H9 (cell line): Measurements from ENCODE around the gene SH3RF3. TPM values are rescaled to one million over a fixed set of nuclear protein-coding genes. Genes with fewer than 3 reads are reported as not detected.

Experiments
- DNase-seq: peaks from one replicate; pipeline ENCODE4 v3.0.0-alpha.2; 2017
- H2AFZ ChIP-seq: one replicate; pipeline ENCODE4 v1.6.1; 2013; ENCODE audit warnings: mild to moderate bottlenecking, low read length, control low read depth, moderate library complexity
- H2AK5ac ChIP-seq: 2 replicates; pipeline ENCODE4 v1.6.1; 2013; ENCODE audit warnings: low read length, control low read depth, mixed read lengths; ENCODE audit not compliant: insufficient read length
- H2BK120ac ChIP-seq: one replicate; pipeline ENCODE4 v1.6.1; 2013; ENCODE audit warnings: low read depth, mild to moderate bottlenecking, low read length, control low read depth, inconsistent platforms; ENCODE audit not compliant: poor library complexity, severe bottlenecking
- H2BK12ac ChIP-seq: 2 replicates; pipeline ENCODE4 v1.6.1; 2013; ENCODE audit warnings: low read length, control low read depth, mixed read lengths, low read depth; ENCODE audit not compliant: insufficient read length
- H2BK15ac ChIP-seq: 2 replicates; pipeline ENCODE4 v1.6.1; 2013; ENCODE audit warnings: low read depth, low read length, control low read depth
- H2BK20ac ChIP-seq: one replicate; pipeline ENCODE4 v1.6.1; 2013; ENCODE audit warnings: low read depth, mild to moderate bottlenecking, low read length, control low read depth, inconsistent platforms; ENCODE audit not compliant: poor library complexity, severe bottlenecking
- H2BK5ac ChIP-seq: 2 replicates; pipeline ENCODE4 v1.6.1; 2013; ENCODE audit warnings: low read length, control low read depth, mixed read lengths; ENCODE audit not compliant: insufficient read length
- H3K14ac ChIP-seq: 2 replicates; pipeline ENCODE4 v1.6.1; 2013; ENCODE audit warnings: low read length, control low read depth; ENCODE audit not compliant: insufficient read depth
- H3K18ac ChIP-seq: 2 replicates; pipeline ENCODE4 v1.6.1; 2013; ENCODE audit warnings: low read depth, mild to moderate bottlenecking, mixed read lengths, low read length, control low read depth; ENCODE audit not compliant: insufficient read length
- H3K23ac ChIP-seq: 2 replicates; pipeline ENCODE4 v1.6.1; 2013; ENCODE audit warnings: low read length, control low read depth, mixed read lengths, low read depth; ENCODE audit not compliant: insufficient read length
- H3K23me2 ChIP-seq: 2 replicates; pipeline ENCODE4 v1.6.1; 2013; ENCODE audit warnings: low read depth, mild to moderate bottlenecking, mixed read lengths, low read length, control low read depth; ENCODE audit not compliant: insufficient read length, poor library complexity, severe bottlenecking
- H3K27ac ChIP-seq: 2 replicates; pipeline ENCODE4 v1.5.1; 2013; ENCODE audit warnings: low read length, control low read depth, mixed read lengths, low read depth; ENCODE audit not compliant: insufficient read length
- H3K27me3 ChIP-seq: 2 replicates; pipeline ENCODE4 v1.6.1; 2013; ENCODE audit warnings: low read length, control low read depth, inconsistent platforms; ENCODE audit not compliant: insufficient read depth
- H3K4ac ChIP-seq: 2 replicates; pipeline ENCODE4 v1.6.1; 2013; ENCODE audit warnings: low read depth, mild to moderate bottlenecking, control low read depth, inconsistent platforms, low read length, moderate library complexity
- H3K4me1 ChIP-seq: 2 replicates; pipeline ENCODE4 v1.6.1; 2013; ENCODE audit warnings: low read length, control low read depth, inconsistent platforms; ENCODE audit not compliant: insufficient read depth
- H3K4me2 ChIP-seq: 2 replicates; pipeline ENCODE4 v1.6.1; 2013; ENCODE audit warnings: low read length, control low read depth, mixed read lengths; ENCODE audit not compliant: insufficient read length, insufficient read depth
- H3K56ac ChIP-seq: 2 replicates; pipeline ENCODE4 v1.6.1; 2013; ENCODE audit warnings: low read depth, mild to moderate bottlenecking, mixed read lengths, low read length, control low read depth; ENCODE audit not compliant: insufficient read length
- H3K79me1 ChIP-seq: 2 replicates; pipeline ENCODE4 v1.6.1; 2013; ENCODE audit warnings: low read depth, mild to moderate bottlenecking, moderate library complexity, low read length, control low read depth, inconsistent platforms; ENCODE audit not compliant: insufficient read depth, poor library complexity, severe bottlenecking
- H3K79me2 ChIP-seq: 2 replicates; pipeline ENCODE4 v1.6.1; 2013; ENCODE audit warnings: low read length, control low read depth, inconsistent platforms; ENCODE audit not compliant: insufficient read depth
- H3K9ac ChIP-seq: 2 replicates; pipeline ENCODE4 v1.6.1; 2013; ENCODE audit warnings: low read length, control low read depth, mixed read lengths; ENCODE audit not compliant: insufficient read length; ENCODE audit errors: extremely low read depth
- H3K9me3 ChIP-seq: one replicate; pipeline ENCODE4 v1.6.1; 2013; ENCODE audit warnings: low read depth, low read length, inconsistent platforms; ENCODE audit not compliant: control insufficient read depth
- H3T11ph ChIP-seq: one replicate; pipeline ENCODE4 v1.6.1; 2013; ENCODE audit warnings: mild to moderate bottlenecking, low read length, control low read depth, inconsistent platforms
- H4K20me1 ChIP-seq: one replicate; pipeline ENCODE4 v1.6.1; 2013; ENCODE audit not compliant: control insufficient read depth, insufficient read length, insufficient read depth
- H4K5ac ChIP-seq: 2 replicates; pipeline ENCODE4 v1.6.1; 2013; ENCODE audit warnings: low read depth, mild to moderate bottlenecking, mixed read lengths, low read length, control low read depth; ENCODE audit not compliant: insufficient read length
- H4K8ac ChIP-seq: replicated peaks from 2 replicates; pipeline ENCODE4 v1.6.1; 2013; ENCODE audit warnings: low read length, control low read depth, mixed read lengths, low read depth; ENCODE audit not compliant: insufficient read length
- H4K91ac ChIP-seq: 2 replicates; pipeline ENCODE4 v1.6.1; 2013; ENCODE audit warnings: low read depth, mild to moderate bottlenecking, moderate library complexity, mixed read lengths, low read length, control low read depth; ENCODE audit not compliant: insufficient read length
- H3K27ac Mint-ChIP-seq, 3 experiments: 2 replicates in 2 of 3; 3 replicates in 1 of 3; pipeline ENCODE4 v1.8.0; 2020 to 2021; ENCODE audit warnings: mixed read lengths in 3 of 3, mild to moderate bottlenecking in 1 of 3, moderate library complexity in 1 of 3
- H3K27me3 Mint-ChIP-seq: 2 replicates; pipeline ENCODE4 v1.8.0; 2021; ENCODE audit warnings: low read depth, mild to moderate bottlenecking, moderate library complexity, mixed read lengths
- H3K36me3 Mint-ChIP-seq, 3 experiments: 2 replicates in 2 of 3; 3 replicates in 1 of 3; pipeline ENCODE4 v1.8.0; 2020 to 2021; ENCODE audit warnings: low read depth in 3 of 3, mixed read lengths in 3 of 3; ENCODE audit not compliant: insufficient read depth in 1 of 3
- H3K4me1 Mint-ChIP-seq, 2 experiments: 2 replicates each; pipeline ENCODE4 v1.8.0; 2020; ENCODE audit warnings: mixed read lengths in 2 of 2
- H3K4me3 Mint-ChIP-seq, 2 experiments: 2 replicates in 1 of 2; 3 replicates in 1 of 2; pipeline ENCODE4 v1.8.0; 2020 to 2021; ENCODE audit warnings: mild to moderate bottlenecking in 2 of 2, mixed read lengths in 2 of 2, moderate library complexity in 1 of 2
- H3K9me3 Mint-ChIP-seq, 2 experiments: 2 replicates in 1 of 2; 3 replicates in 1 of 2; pipeline ENCODE4 v1.8.0; 2020; ENCODE audit warnings: mild to moderate bottlenecking in 2 of 2, mixed read lengths in 2 of 2, moderate library complexity in 1 of 2
- WGBS: extraction: QIAGEN DNeasy Blood & Tissue Kit; methylation state at CpG from one replicate; pipeline ENCODE4 v1.1.7; 2013; ENCODE audit warnings: missing lambda C conversion rate, low lambda C conversion rate, mixed read lengths; ENCODE audit not compliant: insufficient read length; ENCODE audit errors: extremely low coverage; 5-methylcytosine and 5-hydroxymethylcytosine counted together
- total RNA-seq: library from RNA; stranded (reverse); gene quantifications from 2 replicates; pipeline ENCODE4 v1.2.1, GENCODE V29; 2021
- TF ChIP-seq, protein P1 (sequence below): fragments of 200-600 bp; sonication (generic); conservative IDR thresholded peaks from 3 replicates; pipeline ENCODE4 v1.8.0; 2021; ENCODE audit warnings: antibody characterized with exemption, mild to moderate bottlenecking

SH3RF3 gene
- total RNA-seq, 1 experiment from 2014 or later = 0.46 TPM

DNA sequence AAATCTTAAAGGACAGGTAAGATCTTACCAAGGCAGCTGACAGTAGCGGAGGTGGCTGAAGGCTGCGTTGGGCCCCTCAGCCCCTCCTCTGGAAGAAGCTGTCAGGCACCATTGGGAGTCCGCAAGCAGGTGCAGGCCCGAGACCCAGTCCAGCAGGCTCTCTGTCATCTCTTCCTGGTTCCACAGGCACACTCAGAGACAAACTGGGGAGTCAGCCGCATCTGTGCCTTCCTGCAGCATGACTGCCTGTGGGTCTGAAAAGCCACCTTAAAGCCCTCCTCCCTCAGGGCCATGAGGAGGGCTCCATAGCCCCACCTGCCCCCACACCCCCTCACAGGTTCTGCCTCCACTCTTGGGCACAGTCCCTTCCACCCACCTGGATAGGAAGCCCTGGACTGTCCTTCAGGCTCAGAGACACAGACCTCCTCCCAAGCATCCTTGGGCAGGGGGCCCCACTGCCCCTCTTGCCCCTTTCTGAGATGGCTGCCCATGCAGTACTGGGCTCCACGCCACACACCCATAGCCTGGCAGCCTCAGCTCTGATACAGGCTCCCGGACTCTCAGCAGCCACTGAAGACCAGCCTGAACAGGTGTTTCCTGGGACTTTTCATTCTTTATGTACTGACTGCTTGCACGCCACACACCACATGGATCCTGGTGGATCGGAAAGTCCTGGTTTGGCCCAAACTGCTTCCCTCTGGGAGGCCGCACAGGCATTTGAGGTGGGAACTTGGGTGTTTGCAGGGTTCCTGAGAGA lies 245.0 kb downstream of the SH3RF3 start:
- no CpG with 5 or more reads among the region's 10 CpGs for WGBS
- H3K36me3 Mint-ChIP-seq = no peaks in the 10 kb centered on the region
- H3K9ac ChIP-seq = no peak overlapping the region

More for the DNA sequence above, 245.0 kb downstream of the SH3RF3 start:
- no peak overlapping the region for H3K56ac ChIP-seq
- no peak overlapping the region for H4K8ac ChIP-seq
- H3T11ph ChIP-seq = no peak overlapping the region
- no peak overlapping the region for H2AK5ac ChIP-seq
- H3K23ac ChIP-seq = no peak overlapping the region
- H3K4me1 ChIP-seq = no peaks in the 10 kb centered on the region
- no peak overlapping the region for H3K4me2 ChIP-seq
- H3K14ac ChIP-seq = no peak overlapping the region; the same call in 1 of the 2 replicates
- Mint-ChIP-seq H3K27me3 (peaks cover 4% of the 10 kb centered on the region), H3K4me1 (no peaks in the 10 kb centered on the region; a peak in 1 of 4 replicates), H3K4me3 (no peak overlapping the region), H3K9me3 (no peaks in the 10 kb centered on the region), H3K27ac (no peak overlapping the region)
- no peak overlapping the region for H2AFZ ChIP-seq
- no peak overlapping the region for H3K27ac ChIP-seq
- H2BK12ac ChIP-seq = no peak overlapping the region
- no peaks in the 10 kb centered on the region for H3K79me2 ChIP-seq
- no peaks in the 10 kb centered on the region for H3K27me3 ChIP-seq
- no peak overlapping the region for H2BK5ac ChIP-seq
- H4K91ac ChIP-seq = no peak overlapping the region
- H3K18ac ChIP-seq = no peak overlapping the region
- TF ChIP-seq, protein P1, sequence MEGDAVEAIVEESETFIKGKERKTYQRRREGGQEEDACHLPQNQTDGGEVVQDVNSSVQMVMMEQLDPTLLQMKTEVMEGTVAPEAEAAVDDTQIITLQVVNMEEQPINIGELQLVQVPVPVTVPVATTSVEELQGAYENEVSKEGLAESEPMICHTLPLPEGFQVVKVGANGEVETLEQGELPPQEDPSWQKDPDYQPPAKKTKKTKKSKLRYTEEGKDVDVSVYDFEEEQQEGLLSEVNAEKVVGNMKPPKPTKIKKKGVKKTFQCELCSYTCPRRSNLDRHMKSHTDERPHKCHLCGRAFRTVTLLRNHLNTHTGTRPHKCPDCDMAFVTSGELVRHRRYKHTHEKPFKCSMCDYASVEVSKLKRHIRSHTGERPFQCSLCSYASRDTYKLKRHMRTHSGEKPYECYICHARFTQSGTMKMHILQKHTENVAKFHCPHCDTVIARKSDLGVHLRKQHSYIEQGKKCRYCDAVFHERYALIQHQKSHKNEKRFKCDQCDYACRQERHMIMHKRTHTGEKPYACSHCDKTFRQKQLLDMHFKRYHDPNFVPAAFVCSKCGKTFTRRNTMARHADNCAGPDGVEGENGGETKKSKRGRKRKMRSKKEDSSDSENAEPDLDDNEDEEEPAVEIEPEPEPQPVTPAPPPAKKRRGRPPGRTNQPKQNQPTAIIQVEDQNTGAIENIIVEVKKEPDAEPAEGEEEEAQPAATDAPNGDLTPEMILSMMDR = no peak
- no peaks in the 10 kb centered on the region for H3K23me2 ChIP-seq
- H4K20me1 ChIP-seq = no peaks in the 10 kb centered on the region
- no peak overlapping the region for H3K4ac ChIP-seq
- no peaks in the 10 kb centered on the region for H3K9me3 ChIP-seq
- H2BK15ac ChIP-seq = no peak overlapping the region
- peak; percentile 17 for DNase-seq
- H3K79me1 ChIP-seq = no peaks in the 10 kb centered on the region
- no peak overlapping the region for H2BK120ac ChIP-seq
- no peak overlapping the region for H4K5ac ChIP-seq
- no peak overlapping the region for H2BK20ac ChIP-seq
